PC-3 (cell line): ENCODE results near the gene SON. TPM values are rescaled to one million over a fixed set of nuclear protein-coding genes. Genes with fewer than 3 reads are reported as not detected.
A peak's percentile ranks its signal among the peaks of the same experiment; 100 is the strongest.

Source experiments
- ATAC-seq: fragments of 200-7000 bp; cut with Tn5 transposase; 2 replicates; pipeline ENCODE4 v1.9.1; 2020; ENCODE audit warnings: mild to moderate bottlenecking, moderate library complexity
- BruUV-seq: library from RNA; stranded (reverse); fragments of 400-500 nt; replicated peaks from 2 replicates; lab custom pipeline; 2021; lab: Mats Ljungman, UMichigan
- CTCF ChIA-PET: fragments of 300-600 bp; sonication (Branson Sonifier 250); formaldehyde crosslinking; loops from one replicate; lab custom pipeline; 2022; ENCODE audit warnings: antibody characterized with exemption; lab: Charles Lee
- POLR2A ChIA-PET: fragments of 300-600 bp; sonication (Branson Sonifier 250); formaldehyde crosslinking; loops from one replicate; lab custom pipeline; 2022; ENCODE audit warnings: antibody characterized with exemption; ENCODE audit not compliant: unreplicated experiment; lab: Charles Lee
- DNase-seq: peaks from one replicate; pipeline ENCODE4 v3.0.0-alpha.2; 2015
- H2AFZ ChIP-seq: fragments of 300-600 bp; sonication (generic); 2 replicates; pipeline ENCODE4 v1.6.0; 2016; ENCODE audit warnings: antibody characterized with exemption, low read length
- H3F3A ChIP-seq: fragments of 300-600 bp; sonication (generic); one replicate; pipeline ENCODE4 v1.6.0; 2017; ENCODE audit warnings: antibody characterized with exemption, low read length, control low read depth, mild to moderate bottlenecking; ENCODE audit not compliant: unreplicated experiment
- H3K27ac ChIP-seq: fragments of 300-600 bp; sonication (generic); 2 replicates; pipeline ENCODE4 v1.5.1; 2016; ENCODE audit warnings: mild to moderate bottlenecking, low read length
- H3K27me3 ChIP-seq: fragments of 300-600 bp; sonication (generic); 2 replicates; pipeline ENCODE4 v1.6.1; 2016; ENCODE audit warnings: low read length, mixed read lengths
- H3K36me3 ChIP-seq: fragments of 300-600 bp; sonication (generic); 2 replicates; pipeline ENCODE4 v1.6.1; 2016; ENCODE audit warnings: low read depth, mixed run types, low read length, mixed read lengths
- H3K4me1 ChIP-seq: fragments of 300-600 bp; sonication (generic); 2 replicates; pipeline ENCODE4 v1.5.1; 2016; ENCODE audit warnings: low read length; ENCODE audit not compliant: insufficient read depth
- H3K4me2 ChIP-seq: fragments of 300-600 bp; sonication (generic); 2 replicates; pipeline ENCODE4 v1.6.0; 2016; ENCODE audit warnings: low read length
- H3K4me3 ChIP-seq: fragments of 300-600 bp; sonication (generic); 2 replicates; pipeline ENCODE4 v1.5.1; 2016; ENCODE audit warnings: mild to moderate bottlenecking, low read length, mixed read lengths
- H3K79me2 ChIP-seq: fragments of 300-600 bp; sonication (generic); 2 replicates; pipeline ENCODE4 v1.6.1; 2017; ENCODE audit warnings: low read length, mixed read lengths
- H3K9ac ChIP-seq: fragments of 300-600 bp; sonication (generic); 2 replicates; pipeline ENCODE4 v1.6.0; 2016; ENCODE audit warnings: mild to moderate bottlenecking, low read length
- H3K9me2 ChIP-seq: fragments of 300-600 bp; sonication (generic); replicated peaks from 2 replicates; pipeline ENCODE4 v1.6.1; 2016; ENCODE audit warnings: mixed run types, low read length, mixed read lengths
- H3K9me3 ChIP-seq: fragments of 300-600 bp; sonication (generic); 2 replicates; pipeline ENCODE4 v1.6.1; 2016; ENCODE audit warnings: low read length, mixed read lengths
- H4K20me1 ChIP-seq: fragments of 300-600 bp; sonication (generic); 2 replicates; pipeline ENCODE4 v1.6.1; 2016; ENCODE audit warnings: low read length, mixed read lengths
- EZH2 ChIP-seq: fragments of 300-600 bp; sonication (generic); IDR thresholded peaks from one replicate; pipeline ENCODE4 v1.6.1; 2017; ENCODE audit warnings: antibody characterized with exemption, mild to moderate bottlenecking, low read length; ENCODE audit not compliant: unreplicated experiment
- EZH2phosphoT487 ChIP-seq: fragments of 300-600 bp; sonication (generic); IDR thresholded peaks from 2 replicates; pipeline ENCODE4 v1.6.1; 2018; ENCODE audit warnings: mild to moderate bottlenecking, antibody characterized with exemption, low read length, borderline replicate concordance
- intact Hi-C: fragments of 100-400 bp; cut with micrococcal nuclease; formaldehyde crosslinking; loops from 2 replicates; pipeline ENCODE4 v1.9.0; 2023
- total RNA-seq: library from RNA; depleted of rRNA; stranded (reverse); fragments of >200 nt; gene quantifications from 2 replicates; pipeline ENCODE4 v1.2.3, GENCODE V29; 2014
- TF ChIP-seq, protein P1 (sequence below): fragments of 300-600 bp; sonication (generic); conservative IDR thresholded peaks from 2 replicates; pipeline ENCODE4 v1.5.1; 2017; ENCODE audit warnings: antibody characterized with exemption, low read depth, mild to moderate bottlenecking, low read length

SON gene
- total RNA-seq, 1 experiment from 2014 or later: 373 TPM

DNA sequence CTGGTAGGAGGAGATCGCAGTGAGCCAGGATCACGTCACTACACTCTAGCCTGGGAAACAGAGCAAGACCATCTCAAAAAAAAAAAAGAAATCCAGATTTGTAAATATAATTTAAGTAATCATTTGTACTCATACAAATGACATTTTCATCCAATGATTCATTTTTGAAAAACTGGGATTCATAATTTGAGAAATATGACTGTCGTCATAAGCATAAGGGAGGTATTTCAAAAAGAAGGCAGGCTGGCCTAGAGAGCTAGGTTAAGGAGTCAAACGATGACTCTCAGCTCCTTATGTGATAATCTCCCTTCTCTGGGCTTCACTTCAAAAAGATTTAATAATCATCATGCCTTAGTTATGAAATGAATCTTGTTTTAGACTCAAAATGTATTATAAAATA is 3.2 kb upstream of the SON start:
- ChIA-PET POLR2A (no interaction called here), CTCF (no interaction called here)
- Histone ChIP-seq H3K79me2 (peaks cover 76% of the 10 kb centered on the region), H3K36me3 (peaks cover 38% of the 10 kb centered on the region), H3K4me2 (peak overlapping the region; percentile 95), H3K27me3 (no peaks in the 10 kb centered on the region), H3K9ac (no peak overlapping the region; the same call in 1 of the 2 replicates), H3K9me3 (no peaks in the 10 kb centered on the region), H3K4me1 (peaks cover 13% of the 10 kb centered on the region), H3K4me3 (peak overlapping the region; percentile 94), H3K9me2 (no peaks in the 10 kb centered on the region), H3K27ac (no peak overlapping the region), H2AFZ (no peak overlapping the region), H4K20me1 (peaks cover 21% of the 10 kb centered on the region), H3F3A (no peaks in the 10 kb centered on the region)
- no peak for TF ChIP-seq EZH2
- no peak for TF ChIP-seq EZH2phosphoT487
- TF ChIP-seq, protein P1, sequence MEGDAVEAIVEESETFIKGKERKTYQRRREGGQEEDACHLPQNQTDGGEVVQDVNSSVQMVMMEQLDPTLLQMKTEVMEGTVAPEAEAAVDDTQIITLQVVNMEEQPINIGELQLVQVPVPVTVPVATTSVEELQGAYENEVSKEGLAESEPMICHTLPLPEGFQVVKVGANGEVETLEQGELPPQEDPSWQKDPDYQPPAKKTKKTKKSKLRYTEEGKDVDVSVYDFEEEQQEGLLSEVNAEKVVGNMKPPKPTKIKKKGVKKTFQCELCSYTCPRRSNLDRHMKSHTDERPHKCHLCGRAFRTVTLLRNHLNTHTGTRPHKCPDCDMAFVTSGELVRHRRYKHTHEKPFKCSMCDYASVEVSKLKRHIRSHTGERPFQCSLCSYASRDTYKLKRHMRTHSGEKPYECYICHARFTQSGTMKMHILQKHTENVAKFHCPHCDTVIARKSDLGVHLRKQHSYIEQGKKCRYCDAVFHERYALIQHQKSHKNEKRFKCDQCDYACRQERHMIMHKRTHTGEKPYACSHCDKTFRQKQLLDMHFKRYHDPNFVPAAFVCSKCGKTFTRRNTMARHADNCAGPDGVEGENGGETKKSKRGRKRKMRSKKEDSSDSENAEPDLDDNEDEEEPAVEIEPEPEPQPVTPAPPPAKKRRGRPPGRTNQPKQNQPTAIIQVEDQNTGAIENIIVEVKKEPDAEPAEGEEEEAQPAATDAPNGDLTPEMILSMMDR: no peak
- no peak for ATAC-seq
- BruUV-seq: no TSS peak
- DNase-seq: no peak
- intact Hi-C loops: loop anchor here (5.0 kb wide), 3 partner anchors 48 to 157 kb away; partner anchors contain the start of gene DONSON

DNA sequence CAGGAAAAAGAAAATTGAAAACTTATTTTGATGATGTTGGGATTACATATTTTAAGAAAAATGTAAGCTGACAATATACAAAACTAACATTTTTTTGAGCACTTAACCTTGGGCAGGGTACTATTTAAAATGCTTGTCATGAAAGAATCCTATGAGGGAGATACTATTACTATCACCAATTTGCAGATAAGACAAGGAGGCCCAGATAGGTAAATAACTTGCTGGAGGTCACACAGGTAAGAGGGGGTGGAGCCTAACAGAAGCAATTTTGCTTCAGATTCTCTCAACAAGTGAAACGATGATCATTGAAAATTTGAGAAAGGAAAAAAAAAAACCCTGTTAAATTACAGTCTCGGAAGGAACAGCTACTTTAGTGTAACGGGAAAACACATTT is 2.1 kb upstream of the SON start:
- Histone ChIP-seq H3K27ac (0 out of 2 replicates have a peak overlapping the region, but pooled peaks have one; percentile 1), H3K9ac (peak overlapping the region; percentile 99; the same call in 1 of the 2 replicates), H3K36me3 (peaks cover 29% of the 10 kb centered on the region), H2AFZ (no peak overlapping the region), H3K4me1 (peaks cover 19% of the 10 kb centered on the region), H3K9me2 (no peaks in the 10 kb centered on the region), H3F3A (no peaks in the 10 kb centered on the region), H3K4me2 (peak overlapping the region; percentile 95), H4K20me1 (peaks cover 32% of the 10 kb centered on the region), H3K27me3 (no peaks in the 10 kb centered on the region), H3K9me3 (no peaks in the 10 kb centered on the region), H3K79me2 (peaks cover 87% of the 10 kb centered on the region), H3K4me3 (peak overlapping the region; percentile 94)
- ChIA-PET CTCF (interaction anchor here (0.6 kb wide), 1 partner anchor 101 kb away, joined by 3 read pairs; no protein-coding TSS in a partner anchor), POLR2A (interaction anchor here (0.6 kb wide), 1 partner anchor 135 kb away, joined by 3 read pairs; no protein-coding TSS in a partner anchor)
- ATAC-seq (no peak), DNase-seq (no peak)
- intact Hi-C loops: loop anchor here (5.0 kb wide), 3 partner anchors 47 to 158 kb away; partner anchors contain the start of gene DONSON
- TF ChIP-seq EZH2 (no peak), EZH2phosphoT487 (no peak)
- TF ChIP-seq, protein P1: no peak
- BruUV-seq: no TSS peak
